ENCODE data around the gene PIN1. TPM values are rescaled to one million over a fixed set of nuclear protein-coding genes. Genes with fewer than 3 reads are reported as not detected.
"Not testable (repeated sequence)": the region's sequence is repeated elsewhere in the genome, so short reads cannot be mapped to it uniquely, and the experiment has no call there.

The PIN1 gene
- total RNA-seq, 1 donor from 2014 or later = 89.2 TPM

DNA sequence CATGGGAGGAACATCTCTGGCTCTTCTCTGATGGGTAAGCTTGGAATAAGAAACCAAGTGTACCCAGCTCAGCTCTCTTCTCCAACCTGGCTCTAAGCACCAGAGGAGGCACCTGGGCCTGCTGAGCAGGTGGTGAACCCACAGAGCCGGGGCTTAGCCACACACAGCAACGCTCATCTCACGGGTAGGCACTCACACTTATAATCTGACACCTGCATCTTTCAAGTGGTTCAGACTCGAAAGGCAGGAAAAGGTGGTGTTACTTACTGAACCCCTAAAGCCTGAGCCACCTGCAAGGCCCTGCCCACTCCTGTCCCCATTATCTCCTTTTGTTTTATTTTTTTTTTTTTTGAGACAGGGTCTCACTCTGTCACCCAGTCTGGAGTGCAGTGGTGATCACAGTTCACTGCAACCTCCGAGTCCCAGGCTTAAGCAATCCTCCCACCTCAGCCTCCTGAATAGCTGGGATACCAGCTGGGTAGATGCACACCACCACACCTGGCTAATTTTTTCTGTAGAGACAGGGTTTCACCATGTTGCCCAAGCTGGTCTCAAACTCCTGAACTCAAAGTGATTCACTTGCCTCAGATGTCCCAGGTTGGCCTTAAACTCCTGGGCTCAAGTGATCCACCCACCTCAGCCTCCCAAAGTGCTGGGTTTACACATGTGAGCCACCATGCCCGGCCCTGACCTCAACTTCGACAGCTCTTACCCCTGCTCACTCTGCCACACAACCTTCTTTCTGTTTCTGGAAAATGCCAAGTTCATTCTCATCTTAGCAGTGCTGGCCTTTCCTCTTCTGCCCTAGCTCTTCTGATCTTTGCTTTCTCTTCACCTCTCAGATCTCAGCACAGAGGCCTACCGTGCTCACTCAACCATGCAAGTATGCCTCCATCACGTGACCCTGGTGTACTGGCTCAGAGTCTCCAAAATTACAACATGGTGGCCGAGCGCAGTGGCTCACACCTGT lies 26.0 kb upstream of the PIN1 start:
- DNase-seq (ENCODE audit: missing footprints) (no peak), ATAC-seq (no peak)
- intact Hi-C loops (cut with DNase I) = no loop called here

DNA sequence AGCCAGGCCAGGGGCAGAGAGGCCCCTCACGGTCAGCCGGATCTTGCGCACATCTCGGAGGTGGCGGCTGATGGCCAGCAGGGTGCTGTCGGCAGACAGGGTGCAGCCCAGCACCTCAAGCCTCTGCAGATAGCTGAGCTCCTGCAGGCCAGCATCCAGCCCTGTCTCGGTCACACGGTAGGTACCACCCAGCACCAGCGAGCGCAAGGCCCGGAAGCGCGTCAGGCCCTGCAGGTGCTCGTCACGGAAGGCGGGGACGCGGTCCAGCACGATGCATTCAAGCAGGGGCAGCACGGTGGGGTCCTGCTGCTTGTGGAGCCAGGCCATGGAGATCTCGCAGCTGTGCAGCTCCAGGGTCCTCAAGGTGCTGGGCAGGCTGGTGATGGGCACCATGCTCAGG lies 24.0 kb upstream of the PIN1 start:
- ATAC-seq (peak; percentile 20), DNase-seq (ENCODE audit: missing footprints) (no peak)
- intact Hi-C loops (cut with DNase I) = no loop called here

DNA sequence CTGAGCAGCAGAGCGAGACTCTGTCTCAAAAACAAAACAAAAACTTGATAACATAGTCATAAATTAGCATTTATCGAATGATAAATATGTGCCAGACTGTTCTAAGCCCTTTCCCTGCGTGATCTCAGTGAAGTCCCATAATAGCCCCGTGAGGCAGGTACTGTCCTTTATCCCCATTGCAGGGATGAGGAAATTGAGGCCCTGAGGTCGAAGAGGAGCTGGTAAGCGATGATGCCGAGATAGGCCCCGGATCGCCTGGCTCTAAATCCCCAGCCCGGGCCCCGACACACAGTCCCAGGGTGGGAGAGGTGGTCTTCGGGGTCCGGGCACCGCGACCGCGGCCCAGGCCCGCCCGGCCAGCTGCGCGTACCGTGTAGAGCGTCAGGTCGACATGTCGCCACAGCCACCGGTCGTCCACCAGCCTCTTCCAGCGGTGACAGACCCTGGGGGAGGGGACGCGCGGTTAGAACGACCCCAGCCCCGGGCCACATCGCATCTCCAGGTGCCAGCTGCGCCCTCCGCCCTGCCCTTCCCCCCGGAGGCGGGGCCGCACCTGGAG lies 16.9 kb upstream of the PIN1 start:
- ATAC-seq = no peak
- intact Hi-C loops (cut with DNase I) = no loop called here
- DNase-seq (ENCODE audit: missing footprints) = no peak

DNA sequence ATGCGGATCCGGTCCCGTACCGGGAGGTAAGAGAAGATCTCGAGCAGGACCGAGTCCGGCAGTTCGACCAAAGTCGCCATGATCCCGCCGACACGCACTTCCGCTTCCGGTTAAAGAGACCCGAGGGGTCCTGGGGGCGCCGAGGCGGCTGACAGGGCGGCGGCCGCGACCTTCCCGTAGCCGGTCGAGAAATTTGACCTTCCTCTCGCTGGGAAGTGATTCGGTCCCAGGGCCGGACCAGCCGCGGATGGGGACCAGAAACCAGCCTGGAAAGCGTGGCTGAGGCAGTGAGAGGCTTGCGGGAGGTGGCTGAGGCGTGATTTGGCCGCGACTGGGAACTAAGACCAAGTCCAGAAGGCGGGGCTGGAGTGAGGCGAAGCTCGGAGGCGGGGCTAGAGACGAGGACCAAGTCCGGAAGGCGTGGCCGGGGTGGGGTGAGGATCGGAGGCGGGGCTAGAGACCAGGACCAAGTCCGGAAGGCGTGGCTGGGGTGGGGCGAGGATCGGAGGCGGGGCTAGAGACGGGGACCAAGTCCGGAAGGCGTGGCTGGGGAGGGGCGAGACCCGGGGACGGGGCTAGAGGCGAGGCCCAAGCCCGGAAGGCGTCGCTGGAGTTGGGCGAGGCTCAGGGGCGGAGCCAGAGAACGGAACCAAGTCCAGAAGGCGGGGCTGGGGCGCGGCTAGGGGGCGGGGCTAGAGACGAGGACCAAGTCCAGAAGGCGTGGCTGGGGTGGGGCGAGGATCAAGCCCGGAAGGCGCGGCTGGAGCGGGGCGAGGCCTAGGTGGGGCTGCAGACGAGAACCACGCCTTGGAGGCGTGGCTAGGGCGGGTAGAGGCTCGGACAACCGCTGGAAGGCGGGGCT lies 16.2 kb upstream of the PIN1 start, which contains the start of gene FBXL12:
TSS of gene FBXL12 (minus strand) at position 346 of the 862 bp plus-strand sequence. CDS start at position 80, 266 bp downstream.
- ATAC-seq = peak; percentile 95

DNA sequence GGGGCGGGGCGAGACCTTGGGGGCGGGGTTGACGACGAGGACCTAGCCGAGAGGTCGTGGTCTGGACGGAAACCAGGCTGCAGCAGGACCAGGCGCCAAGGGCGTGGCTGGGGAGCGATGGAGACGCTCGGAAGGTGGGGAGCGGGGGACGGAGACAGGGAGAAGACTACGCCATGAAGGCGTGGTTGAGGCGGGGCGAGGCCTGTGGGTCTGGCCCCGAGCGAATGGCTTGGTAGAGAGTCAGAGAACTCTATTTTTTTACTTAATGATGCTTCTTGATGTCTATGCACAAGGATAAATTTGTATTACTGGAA lies 15.6 kb upstream of the PIN1 start:
- intact Hi-C loops (cut with DNase I) = loop anchor here (1.0 kb wide), 1 partner anchor 27 kb away; no protein-coding TSS in a partner anchor
- DNase-seq (ENCODE audit: missing footprints) = no peak
- ATAC-seq = no peak

More for the DNA sequence above, 16.2 kb upstream of the PIN1 start, which contains the start of gene FBXL12:
- DNase-seq (ENCODE audit: missing footprints) = peak; percentile 100
- intact Hi-C loops (cut with DNase I) = loop anchor here (1.0 kb wide), 1 partner anchor 27 kb away; no protein-coding TSS in a partner anchor

DNA sequence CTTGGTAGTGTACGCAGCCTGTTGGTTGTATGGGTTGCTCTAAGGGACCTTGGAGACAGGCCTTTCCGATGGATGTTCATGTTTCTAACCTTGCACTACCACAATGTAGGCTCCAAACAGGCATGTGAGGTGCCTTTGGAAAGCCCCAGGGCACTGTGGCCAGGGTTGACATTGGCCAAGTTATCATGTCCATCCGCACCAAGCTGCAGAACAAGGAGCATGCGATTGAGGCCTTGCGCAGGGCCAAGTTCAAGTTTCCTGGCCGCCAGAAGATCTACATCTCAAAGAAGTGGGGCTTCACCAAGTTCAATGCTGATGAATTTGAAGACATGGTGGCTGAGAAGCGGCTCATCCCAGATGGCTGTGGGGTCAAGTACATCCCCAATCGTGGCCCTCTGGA lies 15.1 kb upstream of the PIN1 start:
- intact Hi-C loops (cut with DNase I); DNase-seq (ENCODE audit: missing footprints); ATAC-seq: not testable (repeated sequence)

DNA sequence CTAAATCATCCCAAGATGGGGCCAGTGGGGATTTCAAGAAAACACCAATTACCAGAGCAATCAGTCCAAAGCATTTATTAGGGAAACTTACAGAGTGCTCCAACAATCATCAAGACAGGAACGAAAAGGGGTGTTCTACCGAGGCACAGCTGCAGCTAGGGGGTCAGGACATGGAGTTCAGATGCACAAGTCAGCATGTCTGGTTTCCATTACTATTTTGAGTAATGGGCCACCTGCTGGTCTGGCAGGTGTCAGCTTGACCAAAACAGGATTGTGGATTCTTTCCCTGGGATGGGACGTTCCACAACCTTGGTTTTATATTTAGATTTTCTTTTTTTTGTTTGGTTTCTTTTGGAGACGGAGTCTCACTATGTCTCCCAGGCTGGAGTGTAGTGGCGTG lies 11.3 kb upstream of the PIN1 start:
- ATAC-seq (no peak), DNase-seq (ENCODE audit: missing footprints) (no peak)
- intact Hi-C loops (cut with DNase I) = no loop called here

DNA sequence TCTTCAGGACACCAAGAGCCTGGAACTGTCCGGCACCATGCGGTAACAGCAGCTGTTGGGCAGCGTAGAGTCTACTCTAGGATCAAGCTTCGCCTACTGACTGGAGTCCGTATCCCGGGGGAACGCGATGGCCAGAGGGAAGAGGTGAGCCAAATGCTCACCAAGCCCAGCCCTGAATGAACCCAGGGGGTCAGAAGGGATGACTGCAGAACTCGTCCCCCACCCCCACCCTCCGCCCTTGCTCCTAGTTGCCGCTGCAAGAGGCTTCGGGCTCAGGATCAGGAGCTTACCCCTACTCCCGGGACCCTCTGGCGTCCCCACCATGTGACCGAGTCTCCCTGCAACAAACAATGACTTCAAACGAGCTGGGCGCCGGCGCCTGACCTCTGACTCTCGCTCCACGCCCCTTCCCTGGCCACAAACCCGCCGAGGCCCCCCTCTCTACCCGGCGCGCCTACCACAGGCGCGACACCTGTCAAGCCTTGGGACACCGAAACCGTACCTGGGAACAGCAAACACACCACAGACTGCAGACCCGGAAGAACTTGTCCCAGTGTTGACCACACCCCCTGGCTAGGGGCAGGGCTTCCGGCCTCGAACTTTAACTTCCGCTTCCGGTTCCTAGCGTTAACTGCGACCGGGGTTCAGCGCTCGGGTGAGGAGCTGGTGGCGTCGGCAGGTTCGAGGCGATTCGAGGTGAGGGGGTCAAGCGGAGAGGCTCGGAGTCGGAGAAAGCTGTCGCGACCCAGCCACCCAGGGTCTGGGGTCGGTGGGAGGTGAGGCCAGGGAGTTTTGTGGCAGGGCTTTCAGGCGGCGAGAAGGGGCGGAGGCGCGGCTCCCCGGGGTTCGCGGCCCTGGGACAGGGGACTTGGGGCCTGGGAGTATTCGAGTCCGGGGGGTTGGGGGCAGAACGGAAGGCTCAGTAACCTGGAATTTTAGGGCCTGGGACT lies 7.6 kb upstream of the PIN1 start, which contains the start of gene UBL5:
TSS of gene UBL5 (plus strand) at position 630 of the 950 bp plus-strand sequence. CDS start 420 bp downstream, outside the sequence.
- ATAC-seq (peak; percentile 95), DNase-seq (ENCODE audit: missing footprints) (peak; percentile 94)
- intact Hi-C loops (cut with DNase I) = no loop called here

DNA sequence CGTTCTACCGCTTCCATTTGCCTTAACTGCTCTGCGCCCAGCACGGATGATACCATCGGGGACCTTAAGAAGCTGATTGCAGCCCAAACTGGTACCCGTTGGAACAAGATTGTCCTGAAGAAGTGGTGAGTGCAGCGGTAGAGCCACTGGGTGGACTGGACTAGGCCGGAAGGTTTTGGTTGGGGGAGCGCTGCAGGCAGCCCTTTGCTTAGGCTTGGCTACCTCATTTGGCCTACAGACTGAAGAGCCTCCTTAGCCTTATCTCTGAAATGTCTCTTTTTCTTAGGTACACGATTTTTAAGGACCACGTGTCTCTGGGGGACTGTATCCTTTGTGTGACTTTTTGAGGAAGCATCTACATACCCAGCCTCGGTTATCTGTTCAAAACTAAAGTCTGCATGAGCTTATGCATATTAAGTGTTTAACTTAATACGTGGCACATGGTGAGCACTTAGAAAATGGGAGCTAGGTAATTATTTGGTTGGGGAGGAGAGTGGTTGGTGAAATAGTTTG lies 6.5 kb upstream of the PIN1 start:
- DNase-seq (ENCODE audit: missing footprints) = no peak
- intact Hi-C loops (cut with DNase I) = no loop called here
- no peak for ATAC-seq

DNA sequence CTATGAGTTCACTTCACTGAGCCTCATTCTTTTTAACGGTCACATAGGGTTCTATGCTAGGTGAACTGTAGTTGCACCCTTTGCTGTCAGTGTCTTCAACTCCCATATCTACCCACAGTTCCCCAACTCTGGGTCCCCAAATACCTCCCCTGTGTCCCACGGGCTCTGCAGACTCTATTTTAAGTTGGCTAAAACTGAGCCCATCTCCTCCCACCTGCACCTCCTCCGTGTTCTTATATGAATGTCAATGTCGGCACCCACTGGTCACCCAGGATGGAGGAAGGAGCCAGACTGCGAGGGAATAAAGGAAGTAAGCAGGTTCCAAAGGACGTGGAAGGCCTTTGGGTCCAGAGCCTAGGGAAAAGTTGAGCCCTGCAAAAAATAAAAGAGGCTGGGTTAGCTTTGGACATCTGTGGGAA lies 802 bp upstream of the PIN1 start:
- DNase-seq (ENCODE audit: missing footprints) (no peak), ATAC-seq (no peak)
- intact Hi-C loops (cut with DNase I) = no loop called here

DNA sequence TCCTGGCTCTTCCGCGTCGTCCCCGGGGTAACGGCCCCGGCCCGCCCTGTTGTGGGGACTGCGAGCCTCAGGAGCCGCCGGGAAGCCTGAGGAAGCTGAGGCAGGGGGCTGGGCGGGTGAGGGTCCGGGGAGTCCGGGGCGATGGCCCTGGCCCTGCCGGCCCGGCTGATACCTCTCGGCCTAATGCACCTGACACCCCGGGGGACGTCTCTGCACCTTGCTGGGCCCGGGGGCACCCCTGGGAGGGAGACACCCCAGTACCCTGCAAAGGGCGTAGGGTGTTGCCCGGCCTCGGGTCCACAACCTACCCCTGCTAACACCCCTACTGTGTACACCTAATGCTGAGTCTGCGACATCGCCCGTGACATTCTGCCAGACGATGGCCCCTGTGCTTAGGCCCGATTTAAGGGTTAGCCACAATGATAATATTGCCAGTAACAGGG lies 410 bp downstream of the PIN1 start:
- no peak for DNase-seq (ENCODE audit: missing footprints)
- ATAC-seq = no peak
- intact Hi-C loops (cut with DNase I) = no loop called here

DNA sequence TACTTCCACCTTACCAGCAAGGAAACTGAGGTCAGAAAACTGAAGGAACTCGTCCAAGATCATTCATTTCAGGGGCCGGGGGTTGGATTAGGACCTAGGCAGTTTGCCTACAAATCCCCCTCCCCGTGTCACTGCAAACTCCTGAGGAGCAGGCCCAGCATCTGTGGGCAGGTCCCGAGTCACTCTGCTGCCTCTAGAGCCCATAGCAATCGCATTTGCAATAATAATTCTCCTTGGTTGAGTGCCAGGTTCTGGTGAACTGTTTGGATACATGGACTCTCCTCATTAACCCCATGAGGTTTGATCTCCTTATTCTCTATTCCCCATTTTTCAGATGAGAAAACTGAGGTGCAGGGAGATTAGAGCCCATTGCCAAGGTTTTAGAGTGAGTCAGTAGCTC lies 903 bp downstream of the PIN1 start:
- ATAC-seq (no peak), DNase-seq (ENCODE audit: missing footprints) (no peak)
- intact Hi-C loops (cut with DNase I) = no loop called here

DNA sequence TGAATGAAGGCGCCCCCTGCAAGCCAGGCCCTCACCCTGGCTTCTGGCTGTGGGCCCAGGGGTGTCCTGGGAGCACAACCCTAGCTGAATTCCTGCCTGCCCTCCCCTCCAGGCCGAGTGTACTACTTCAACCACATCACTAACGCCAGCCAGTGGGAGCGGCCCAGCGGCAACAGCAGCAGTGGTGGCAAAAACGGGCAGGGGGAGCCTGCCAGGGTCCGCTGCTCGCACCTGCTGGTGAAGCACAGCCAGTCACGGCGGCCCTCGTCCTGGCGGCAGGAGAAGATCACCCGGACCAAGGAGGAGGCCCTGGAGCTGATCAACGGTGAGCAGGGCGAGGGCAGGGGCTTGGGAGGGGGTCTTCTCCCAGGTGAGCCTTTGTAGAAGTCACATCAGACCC lies 3.2 kb downstream of the PIN1 start:
- DNase-seq (ENCODE audit: missing footprints) = no peak
- no peak for ATAC-seq
- intact Hi-C loops (cut with DNase I) = no loop called here

DNA sequence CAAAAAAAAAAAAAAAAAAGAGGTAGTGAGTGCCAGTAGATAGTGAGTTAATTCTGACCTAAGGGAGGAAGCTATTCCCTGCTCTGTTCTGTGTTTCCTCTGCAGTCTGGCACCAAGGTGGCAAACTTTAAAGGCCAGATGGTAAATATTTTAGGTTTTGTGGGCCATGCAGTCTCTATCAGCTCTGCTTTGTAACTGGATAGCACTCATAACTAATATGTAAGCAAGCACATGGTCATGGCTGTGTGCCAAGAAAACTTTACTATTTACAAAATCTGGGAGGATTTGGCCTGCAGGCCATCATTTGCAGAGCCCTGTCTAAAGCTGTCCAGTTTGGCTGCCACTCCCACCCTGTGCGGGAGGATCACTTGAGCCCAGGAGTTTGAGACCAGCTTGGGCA lies 4.3 kb downstream of the PIN1 start:
- DNase-seq (ENCODE audit: missing footprints) (no peak), ATAC-seq (no peak)
- intact Hi-C loops (cut with DNase I) = no loop called here

DNA sequence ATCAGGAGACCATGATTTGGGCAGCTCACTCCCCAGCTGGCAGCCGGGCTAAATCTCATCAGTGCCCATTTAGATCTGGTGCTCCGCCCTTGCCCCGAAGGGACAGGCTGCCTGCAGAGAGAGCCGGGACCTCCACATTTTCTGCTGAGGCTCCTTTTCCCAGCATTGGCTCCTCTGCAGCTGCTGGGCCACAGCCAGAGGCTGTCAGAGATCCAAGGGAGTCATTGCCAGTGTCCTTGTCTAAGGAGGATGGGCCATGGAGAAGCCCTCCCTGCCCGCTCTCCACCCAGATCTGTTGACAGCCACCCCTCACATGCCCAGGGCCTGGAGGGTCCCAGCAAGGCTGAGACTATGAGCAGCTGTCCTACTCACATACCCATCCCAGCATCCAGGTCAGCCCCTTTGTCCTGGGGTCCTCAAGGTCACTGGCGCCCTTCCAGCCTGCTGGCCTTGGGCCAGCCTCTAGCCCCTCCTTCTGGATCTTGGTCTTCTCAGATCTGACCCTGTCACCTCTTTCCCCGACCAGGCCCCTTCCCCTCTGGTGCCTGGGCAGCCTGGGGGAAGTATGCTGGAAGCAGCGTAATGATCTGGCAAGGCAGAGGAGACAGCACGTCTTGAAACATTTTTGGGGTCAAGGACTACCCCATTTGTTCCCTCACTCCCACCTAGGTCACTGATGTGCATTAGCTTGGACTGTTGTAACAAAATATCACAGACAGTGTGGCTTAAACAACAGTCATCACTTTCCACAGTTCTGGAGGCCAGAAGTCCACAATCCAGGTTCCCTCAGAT lies 7.9 kb downstream of the PIN1 start:
- peak; percentile 29 for ATAC-seq
- DNase-seq (ENCODE audit: missing footprints) = no peak
- intact Hi-C loops (cut with DNase I) = no loop called here

DNA sequence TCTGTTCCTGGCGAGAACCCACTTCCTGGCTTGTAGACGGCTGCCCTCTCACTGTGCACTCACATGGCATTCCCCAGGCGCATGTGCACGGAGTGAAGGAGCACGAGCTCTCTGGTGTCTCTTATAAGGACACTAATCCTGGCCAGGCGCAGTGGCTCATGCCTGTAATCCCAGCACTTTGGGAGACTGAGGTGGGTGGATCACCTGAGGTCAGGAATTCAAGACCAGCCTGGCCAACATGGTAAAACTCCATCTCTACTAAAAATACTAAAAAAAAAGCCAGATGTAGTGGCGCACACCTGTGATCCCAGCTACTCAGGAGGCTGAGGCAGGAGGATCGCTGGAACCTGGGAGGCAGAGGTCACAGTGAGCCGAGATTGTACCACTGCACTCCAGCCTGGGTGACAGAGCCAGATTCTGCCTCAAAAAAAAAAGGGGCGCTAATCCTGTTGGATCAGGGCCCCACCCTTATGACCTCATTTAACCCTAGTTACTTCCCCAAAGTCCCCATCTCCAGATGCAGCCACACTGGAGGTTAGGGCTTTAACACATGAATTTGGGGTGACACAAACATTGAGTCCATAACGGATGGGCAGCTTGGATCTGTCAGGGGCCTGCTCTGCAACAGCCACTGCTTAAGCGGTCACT lies 8.6 kb downstream of the PIN1 start:
- intact Hi-C loops (cut with DNase I); ATAC-seq; DNase-seq (ENCODE audit: missing footprints): not testable (repeated sequence)

Data from Right ventricle myocardium inferior (tissue), 1 donor.